Loucy (cell line): ENCODE data around the gene SPATA7.

ENCODE experiments used
- H2AFZ ChIP-seq: fragments of 200-600 bp; sonication (generic); 2 replicates; pipeline ENCODE4 v1.6.0; 2016; ENCODE audit warnings: antibody characterized with exemption, mild to moderate bottlenecking, low read length, moderate library complexity
- H3F3A ChIP-seq: fragments of 200-600 bp; 2 replicates; pipeline ENCODE4 v1.6.0; 2016; ENCODE audit warnings: antibody characterized with exemption, low read depth, mild to moderate bottlenecking
- H3K27me3 ChIP-seq: fragments of 200-600 bp; sonication (generic); 2 replicates; pipeline ENCODE4 v1.6.1; 2014; ENCODE audit warnings: low read length, mild to moderate bottlenecking; ENCODE audit not compliant: insufficient read depth, poor library complexity, severe bottlenecking
- H3K36me3 ChIP-seq: fragments of 200-600 bp; sonication (generic); 2 replicates; pipeline ENCODE4 v1.6.1; 2016; ENCODE audit warnings: low read length; ENCODE audit not compliant: insufficient read depth
- H3K4me1 ChIP-seq: fragments of 200-600 bp; sonication (generic); 2 replicates; pipeline ENCODE4 v1.5.1; 2014; ENCODE audit warnings: low read length, mild to moderate bottlenecking; ENCODE audit not compliant: insufficient read depth, poor library complexity, severe bottlenecking
- H3K4me2 ChIP-seq: fragments of 200-600 bp; sonication (generic); 2 replicates; pipeline ENCODE4 v1.6.0; 2014; ENCODE audit warnings: antibody characterized with exemption, low read length, low read depth, mild to moderate bottlenecking; ENCODE audit not compliant: poor library complexity, severe bottlenecking
- H3K4me3 ChIP-seq: fragments of 200-600 bp; sonication (generic); 2 replicates; pipeline ENCODE4 v1.5.1; 2014; ENCODE audit warnings: low read length, mild to moderate bottlenecking, mixed read lengths; ENCODE audit not compliant: poor library complexity, severe bottlenecking
- H3K79me2 ChIP-seq: fragments of 200-600 bp; sonication (generic); 2 replicates; pipeline ENCODE4 v1.6.1; 2014; ENCODE audit warnings: low read length; ENCODE audit not compliant: insufficient read depth
- H3K9ac ChIP-seq: fragments of 200-600 bp; sonication (generic); 2 replicates; pipeline ENCODE4 v1.6.0; 2014; ENCODE audit warnings: mild to moderate bottlenecking, low read depth, low read length, moderate library complexity; ENCODE audit not compliant: poor library complexity, severe bottlenecking
- H3K9me2 ChIP-seq: fragments of 200-600 bp; sonication (generic); replicated peaks from 2 replicates; pipeline ENCODE4 v1.6.1; 2016; ENCODE audit warnings: low read depth, low read length, mixed read lengths
- H3K9me3 ChIP-seq: fragments of 200-600 bp; sonication (generic); 2 replicates; pipeline ENCODE4 v1.6.1; 2014; ENCODE audit warnings: mild to moderate bottlenecking, antibody characterized with exemption, low read length, low read depth; ENCODE audit not compliant: insufficient read depth
- H4K20me1 ChIP-seq: fragments of 200-600 bp; sonication (generic); 2 replicates; pipeline ENCODE4 v1.6.0; 2014; ENCODE audit warnings: antibody characterized with exemption, low read length, mild to moderate bottlenecking; ENCODE audit not compliant: insufficient read depth, poor library complexity, severe bottlenecking
- CTCF ChIP-seq: fragments of 200-600 bp; sonication (generic); conservative IDR thresholded peaks from 2 replicates; pipeline ENCODE4 v1.5.1; 2014; ENCODE audit warnings: mild to moderate bottlenecking, antibody characterized with exemption, low read length
- EZH2phosphoT487 ChIP-seq: fragments of 200-600 bp; IDR thresholded peaks from 2 replicates; pipeline ENCODE4 v1.6.1; 2018; ENCODE audit warnings: antibody characterized with exemption, mild to moderate bottlenecking, moderate library complexity, borderline replicate concordance

SPATA7 gene

GRCh38 chr14:88411039-88411438, 25.6 kb downstream of the SPATA7 start:
- Histone ChIP-seq H3F3A (no peaks in the 10 kb centered on the region), H3K27me3 (no peaks in the 10 kb centered on the region), H3K4me2 (no peak overlapping the region), H3K36me3 (no peaks in the 10 kb centered on the region), H3K4me1 (no peaks in the 10 kb centered on the region), H3K79me2 (no peaks in the 10 kb centered on the region), H3K9me2 (no peaks in the 10 kb centered on the region), H3K9ac (no peak overlapping the region), H3K9me3 (peaks cover 6% of the 10 kb centered on the region; the same call in 1 of the 2 replicates), H3K4me3 (no peak overlapping the region), H4K20me1 (no peaks in the 10 kb centered on the region), H2AFZ (no peak overlapping the region)
- TF ChIP-seq CTCF (no peak), EZH2phosphoT487 (no peak)

GRCh38 chr14:88417594-88417993, 32.1 kb downstream of the SPATA7 start:
- Histone ChIP-seq H3K4me1 (no peaks in the 10 kb centered on the region), H3K4me3 (no peak overlapping the region), H4K20me1 (no peaks in the 10 kb centered on the region), H3F3A (no peaks in the 10 kb centered on the region), H3K9me3 (peaks cover 13% of the 10 kb centered on the region; the same call in 1 of the 2 replicates), H3K9ac (no peak overlapping the region), H2AFZ (no peak overlapping the region), H3K79me2 (no peaks in the 10 kb centered on the region), H3K9me2 (no peaks in the 10 kb centered on the region), H3K27me3 (no peaks in the 10 kb centered on the region), H3K36me3 (0 out of 2 replicates have a peak, but pooled peaks cover 5% of the 10 kb centered on the region), H3K4me2 (no peak overlapping the region)
- TF ChIP-seq EZH2phosphoT487: no peak

- peaks cover 13% of the 10 kb centered on the region; the same call in 1 of the 2 replicates for H3K9me3 ChIP-seq
- H3K4me1 ChIP-seq: no peaks in the 10 kb centered on the region
- H3K79me2 ChIP-seq: no peaks in the 10 kb centered on the region
- no peaks in the 10 kb centered on the region for H3F3A ChIP-seq
- H3K9ac ChIP-seq: no peak overlapping the region
- no peaks in the 10 kb centered on the region for H3K27me3 ChIP-seq
- no peaks in the 10 kb centered on the region for H4K20me1 ChIP-seq
- H2AFZ ChIP-seq: no peak overlapping the region
- no peaks in the 10 kb centered on the region for H3K9me2 ChIP-seq
- no peak overlapping the region for H3K4me2 ChIP-seq
- no peak for TF ChIP-seq CTCF
- no peak for TF ChIP-seq EZH2phosphoT487
- 0 out of 2 replicates have a peak, but pooled peaks cover 5% of the 10 kb centered on the region for H3K36me3 ChIP-seq
- no peak overlapping the region for H3K4me3 ChIP-seq
Measured at GRCh38 chr14:88420187-88420586, 34.7 kb downstream of the SPATA7 start.

GRCh38 chr14:88421286-88421685, 35.8 kb downstream of the SPATA7 start:
- no peaks in the 10 kb centered on the region for H3K79me2 ChIP-seq
- H3K4me1 ChIP-seq: no peaks in the 10 kb centered on the region
- no peaks in the 10 kb centered on the region for H3K27me3 ChIP-seq
- no peaks in the 10 kb centered on the region for H3F3A ChIP-seq
- H2AFZ ChIP-seq: no peak overlapping the region
- no peaks in the 10 kb centered on the region for H4K20me1 ChIP-seq
- no peak overlapping the region for H3K4me2 ChIP-seq
- no peaks in the 10 kb centered on the region for H3K9me2 ChIP-seq
- H3K4me3 ChIP-seq: no peak overlapping the region
- TF ChIP-seq EZH2phosphoT487 (no peak), CTCF (no peak)
- H3K9me3 ChIP-seq: 0 out of 2 replicates have a peak, but pooled peaks cover 7% of the 10 kb centered on the region
- no peak overlapping the region for H3K9ac ChIP-seq
- H3K36me3 ChIP-seq: 0 out of 2 replicates have a peak, but pooled peaks cover 5% of the 10 kb centered on the region
